ENCODE data around the gene LETMD1.

GRCh38 chr12:51027342-51027835 is 20.7 kb upstream of the LETMD1 start:
- TF ChIP-seq MAX (CRISPR knock-in tag; IDR thresholded peaks at IDR 0.05), result no peak
- TF ChIP-seq, protein P1, sequence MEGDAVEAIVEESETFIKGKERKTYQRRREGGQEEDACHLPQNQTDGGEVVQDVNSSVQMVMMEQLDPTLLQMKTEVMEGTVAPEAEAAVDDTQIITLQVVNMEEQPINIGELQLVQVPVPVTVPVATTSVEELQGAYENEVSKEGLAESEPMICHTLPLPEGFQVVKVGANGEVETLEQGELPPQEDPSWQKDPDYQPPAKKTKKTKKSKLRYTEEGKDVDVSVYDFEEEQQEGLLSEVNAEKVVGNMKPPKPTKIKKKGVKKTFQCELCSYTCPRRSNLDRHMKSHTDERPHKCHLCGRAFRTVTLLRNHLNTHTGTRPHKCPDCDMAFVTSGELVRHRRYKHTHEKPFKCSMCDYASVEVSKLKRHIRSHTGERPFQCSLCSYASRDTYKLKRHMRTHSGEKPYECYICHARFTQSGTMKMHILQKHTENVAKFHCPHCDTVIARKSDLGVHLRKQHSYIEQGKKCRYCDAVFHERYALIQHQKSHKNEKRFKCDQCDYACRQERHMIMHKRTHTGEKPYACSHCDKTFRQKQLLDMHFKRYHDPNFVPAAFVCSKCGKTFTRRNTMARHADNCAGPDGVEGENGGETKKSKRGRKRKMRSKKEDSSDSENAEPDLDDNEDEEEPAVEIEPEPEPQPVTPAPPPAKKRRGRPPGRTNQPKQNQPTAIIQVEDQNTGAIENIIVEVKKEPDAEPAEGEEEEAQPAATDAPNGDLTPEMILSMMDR (IDR thresholded peaks at IDR 0.05 in 2 of 3, conservative IDR thresholded peaks at IDR 0.05 in 1 of 3; ENCODE audit: insufficient read depth in 2 of 3, low read depth in 1 of 3, low read length in 3 of 3), result no peak
- no peak for TF ChIP-seq NFE2 (IDR thresholded peaks at IDR 0.05; ENCODE audit: low read depth)
- TF ChIP-seq ZFP30 (CRISPR knock-in tag; IDR thresholded peaks at IDR 0.05; ENCODE audit: borderline replicate concordance), result no peak
- TF ChIP-seq, protein P2, sequence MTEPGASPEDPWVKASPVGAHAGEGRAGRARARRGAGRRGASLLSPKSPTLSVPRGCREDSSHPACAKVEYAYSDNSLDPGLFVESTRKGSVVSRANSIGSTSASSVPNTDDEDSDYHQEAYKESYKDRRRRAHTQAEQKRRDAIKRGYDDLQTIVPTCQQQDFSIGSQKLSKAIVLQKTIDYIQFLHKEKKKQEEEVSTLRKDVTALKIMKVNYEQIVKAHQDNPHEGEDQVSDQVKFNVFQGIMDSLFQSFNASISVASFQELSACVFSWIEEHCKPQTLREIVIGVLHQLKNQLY (CRISPR knock-in tag; conservative IDR thresholded peaks at IDR 0.05), result no peak
- no peak for TF ChIP-seq MLLT1 (IDR thresholded peaks at IDR 0.05)
- no peak for TF ChIP-seq ATF1 (CRISPR knock-in tag; IDR thresholded peaks at IDR 0.05)
- TF ChIP-seq ATF1 (tag; IDR thresholded peaks at IDR 0.05), result no peak
- no peak for TF ChIP-seq TBP (optimal IDR thresholded peaks at IDR 0.05; ENCODE audit: low read depth, low read length)
- TF ChIP-seq DNMT1 (IDR thresholded peaks at IDR 0.05), result no peak
- no peak for TF ChIP-seq CREB1 (IDR thresholded peaks at IDR 0.05)
- TF ChIP-seq CREB1 (CRISPR knock-in tag; IDR thresholded peaks at IDR 0.05), result no peak

Data from K562 (cell line).